Measurements from ENCODE around the gene MYO3B. TPM values are rescaled to one million over a fixed set of nuclear protein-coding genes. Genes with fewer than 3 reads are reported as not detected.

MYO3B gene
- total RNA-seq, 1 experiment from 2014 or later: not detected

DNA sequence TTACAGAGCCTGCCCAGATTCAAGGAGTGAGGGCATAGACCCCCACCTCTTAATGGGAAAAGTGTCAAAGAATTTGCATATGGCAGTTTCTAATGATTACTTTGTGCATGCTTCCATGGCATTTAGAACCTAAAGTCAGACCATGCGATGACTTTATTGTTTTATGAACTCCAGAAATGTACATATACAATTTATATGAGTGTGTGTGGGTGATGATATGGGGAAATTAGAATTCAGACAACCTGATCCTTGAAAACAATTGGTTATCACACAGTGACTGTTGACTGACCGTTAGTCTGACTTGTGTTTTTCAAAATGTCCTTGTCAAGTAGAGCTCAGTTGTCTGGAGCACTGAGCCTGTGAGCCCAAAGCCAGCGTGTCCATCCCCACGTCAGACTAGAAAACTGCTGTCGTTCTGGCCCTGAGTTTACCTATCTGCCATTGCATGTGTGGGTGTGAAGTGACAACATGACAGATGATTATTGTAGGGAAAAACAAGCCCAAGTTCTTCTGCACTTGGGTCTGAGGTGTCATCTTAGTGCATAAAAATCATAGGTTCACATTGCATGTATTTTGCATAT lies 128.4 kb downstream of the MYO3B start:
- no peak overlapping the region for H3K27ac Mint-ChIP-seq (ENCODE audit: low read depth, unreplicated experiment)
- no peak for DNase-seq (ENCODE audit: unreplicated experiment)
- intact Hi-C loops (cut with micrococcal nuclease): no loop called here
- TF ChIP-seq, protein P1, sequence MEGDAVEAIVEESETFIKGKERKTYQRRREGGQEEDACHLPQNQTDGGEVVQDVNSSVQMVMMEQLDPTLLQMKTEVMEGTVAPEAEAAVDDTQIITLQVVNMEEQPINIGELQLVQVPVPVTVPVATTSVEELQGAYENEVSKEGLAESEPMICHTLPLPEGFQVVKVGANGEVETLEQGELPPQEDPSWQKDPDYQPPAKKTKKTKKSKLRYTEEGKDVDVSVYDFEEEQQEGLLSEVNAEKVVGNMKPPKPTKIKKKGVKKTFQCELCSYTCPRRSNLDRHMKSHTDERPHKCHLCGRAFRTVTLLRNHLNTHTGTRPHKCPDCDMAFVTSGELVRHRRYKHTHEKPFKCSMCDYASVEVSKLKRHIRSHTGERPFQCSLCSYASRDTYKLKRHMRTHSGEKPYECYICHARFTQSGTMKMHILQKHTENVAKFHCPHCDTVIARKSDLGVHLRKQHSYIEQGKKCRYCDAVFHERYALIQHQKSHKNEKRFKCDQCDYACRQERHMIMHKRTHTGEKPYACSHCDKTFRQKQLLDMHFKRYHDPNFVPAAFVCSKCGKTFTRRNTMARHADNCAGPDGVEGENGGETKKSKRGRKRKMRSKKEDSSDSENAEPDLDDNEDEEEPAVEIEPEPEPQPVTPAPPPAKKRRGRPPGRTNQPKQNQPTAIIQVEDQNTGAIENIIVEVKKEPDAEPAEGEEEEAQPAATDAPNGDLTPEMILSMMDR (IDR thresholded peaks at IDR 0.05; ENCODE audit: unreplicated experiment): no peak
- no TSS peak for BruUV-seq (replicated peaks)
- ChIA-PET POLR2A (no interaction called here), CTCF (interaction anchor here (1.0 kb wide), 1 partner anchor 19 kb away, joined by 4 read pairs; no protein-coding TSS in a partner anchor)
- H3K9me3 Mint-ChIP-seq (ENCODE audit: unreplicated experiment): no peaks in the 10 kb centered on the region
- peaks cover 3% of the 10 kb centered on the region for H3K4me1 Mint-ChIP-seq (ENCODE audit: insufficient read depth, unreplicated experiment)
- H3K4me3 Mint-ChIP-seq (ENCODE audit: unreplicated experiment): no peak overlapping the region
- peaks cover 11% of the 10 kb centered on the region for H3K27me3 Mint-ChIP-seq (ENCODE audit: insufficient read depth, unreplicated experiment)
- H3K36me3 Mint-ChIP-seq (ENCODE audit: insufficient read depth, unreplicated experiment): no peaks in the 10 kb centered on the region

DNA sequence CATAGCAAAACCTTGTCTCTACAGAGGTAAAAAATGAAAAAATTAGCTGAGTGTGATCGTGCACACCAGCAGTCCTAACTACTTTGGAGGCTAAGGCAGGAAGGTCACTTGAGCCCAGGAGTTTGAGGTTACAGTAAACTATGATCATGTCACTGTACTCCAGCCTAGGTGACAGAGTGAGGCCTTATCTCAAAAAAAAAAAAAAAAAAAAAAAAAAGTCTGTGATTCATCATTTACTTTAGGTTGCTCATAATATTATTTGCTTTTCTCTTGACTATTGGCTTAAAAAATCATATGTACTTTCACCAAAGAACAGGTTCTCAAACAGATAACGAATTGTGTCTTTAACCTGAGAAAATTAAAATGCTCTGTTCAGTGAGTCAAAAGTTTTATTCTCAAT lies 129.1 kb downstream of the MYO3B start:
- DNase-seq (ENCODE audit: unreplicated experiment): no peak
- intact Hi-C loops (cut with micrococcal nuclease): no loop called here
- H3K9me3 Mint-ChIP-seq (ENCODE audit: unreplicated experiment): no peaks in the 10 kb centered on the region
- no TSS peak for BruUV-seq (replicated peaks)
- ChIA-PET POLR2A (interaction anchor here (0.8 kb wide), 1 partner anchor 17 kb away, joined by 3 read pairs; no protein-coding TSS in a partner anchor), CTCF (interaction anchor here (1.0 kb wide), 1 partner anchor 19 kb away, joined by 4 read pairs; no protein-coding TSS in a partner anchor)
- peaks cover 9% of the 10 kb centered on the region for H3K27me3 Mint-ChIP-seq (ENCODE audit: insufficient read depth, unreplicated experiment)
- H3K36me3 Mint-ChIP-seq (ENCODE audit: insufficient read depth, unreplicated experiment): no peaks in the 10 kb centered on the region
- TF ChIP-seq, protein P1 (IDR thresholded peaks at IDR 0.05; ENCODE audit: unreplicated experiment): no peak
- no peak overlapping the region for H3K27ac Mint-ChIP-seq (ENCODE audit: low read depth, unreplicated experiment)
- H3K4me3 Mint-ChIP-seq (ENCODE audit: unreplicated experiment): no peak overlapping the region
- peaks cover 10% of the 10 kb centered on the region for H3K4me1 Mint-ChIP-seq (ENCODE audit: insufficient read depth, unreplicated experiment)

DNA sequence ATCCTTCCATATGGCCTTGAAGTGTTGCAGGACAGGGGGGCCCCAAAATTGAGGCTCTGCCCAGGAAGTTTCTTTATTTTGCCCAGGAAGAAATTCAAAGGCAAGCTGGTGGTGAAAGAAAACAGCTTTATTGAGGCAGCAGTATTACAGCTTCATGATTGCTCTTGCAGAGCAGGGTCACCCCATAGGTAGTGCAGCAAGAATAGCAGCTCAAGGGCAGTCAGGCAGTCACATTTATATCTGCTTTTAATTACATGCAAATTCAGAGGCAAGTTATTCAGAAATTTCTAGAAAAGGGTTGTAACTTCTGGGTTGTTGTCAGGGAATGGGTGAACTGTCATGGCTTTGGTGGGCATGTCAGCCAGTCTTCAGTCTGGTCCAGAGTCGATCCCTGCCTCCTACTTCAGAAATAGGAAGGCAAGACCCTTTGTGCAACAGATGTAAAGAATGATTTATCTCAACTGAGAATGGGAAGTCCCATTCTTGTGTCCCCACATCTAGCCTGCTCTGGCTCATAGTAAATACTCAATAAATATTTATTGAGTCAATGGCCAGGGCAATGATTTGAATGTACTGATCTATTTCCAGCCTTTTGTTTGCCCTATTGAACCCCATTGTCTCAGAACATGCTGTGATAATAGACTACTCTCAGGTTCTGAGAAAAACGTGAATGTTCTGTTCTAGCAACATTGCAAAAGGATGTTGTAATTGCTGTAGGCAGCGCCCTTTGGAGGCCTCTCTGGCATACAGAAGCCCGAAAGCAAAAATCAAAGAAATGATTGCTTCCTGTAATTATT lies 129.8 kb downstream of the MYO3B start:
- no peaks in the 10 kb centered on the region for H3K9me3 Mint-ChIP-seq (ENCODE audit: unreplicated experiment)
- H3K4me1 Mint-ChIP-seq (ENCODE audit: insufficient read depth, unreplicated experiment): peaks cover 10% of the 10 kb centered on the region
- no peak overlapping the region for H3K4me3 Mint-ChIP-seq (ENCODE audit: unreplicated experiment)
- DNase-seq (ENCODE audit: unreplicated experiment): no peak
- TF ChIP-seq, protein P1 (IDR thresholded peaks at IDR 0.05; ENCODE audit: unreplicated experiment): no peak
- no peak overlapping the region for H3K27ac Mint-ChIP-seq (ENCODE audit: low read depth, unreplicated experiment)
- ChIA-PET POLR2A (interaction anchor here (0.8 kb wide), 1 partner anchor 16 kb away, joined by 3 read pairs; no protein-coding TSS in a partner anchor), CTCF (no interaction called here)
- peaks cover 2% of the 10 kb centered on the region for H3K27me3 Mint-ChIP-seq (ENCODE audit: insufficient read depth, unreplicated experiment)
- no peaks in the 10 kb centered on the region for H3K36me3 Mint-ChIP-seq (ENCODE audit: insufficient read depth, unreplicated experiment)
- intact Hi-C loops (cut with micrococcal nuclease): no loop called here
- no TSS peak for BruUV-seq (replicated peaks)

DNA sequence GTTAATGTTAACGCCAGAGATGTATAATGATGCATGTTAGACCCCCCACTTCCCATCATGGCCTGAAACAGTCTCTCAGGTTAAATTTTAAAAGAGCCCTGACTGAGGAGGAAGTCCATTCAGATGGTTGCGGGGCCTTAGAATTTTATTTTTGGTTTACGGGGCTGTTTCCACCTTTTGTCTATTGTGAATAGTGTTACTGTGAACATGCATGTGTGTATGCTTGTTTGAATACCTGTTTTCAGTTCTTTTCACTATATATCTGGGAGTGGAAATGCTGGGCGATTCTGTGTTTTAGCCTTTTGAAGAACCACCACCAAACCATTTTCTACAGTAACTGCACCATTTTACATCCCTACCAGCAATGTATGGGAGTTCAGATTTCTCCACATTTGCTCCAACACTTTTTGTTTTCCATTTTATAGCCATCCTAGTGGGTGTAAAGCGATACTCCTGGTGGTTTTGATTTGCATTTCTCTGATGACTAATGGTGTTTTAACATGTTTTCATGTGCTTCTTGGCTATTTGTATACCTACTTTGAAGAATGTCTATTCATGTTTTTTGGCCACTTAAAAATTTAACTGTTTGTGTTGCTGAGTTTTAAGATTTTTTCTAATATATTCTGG lies 133.0 kb downstream of the MYO3B start:
- peak; percentile 36 for DNase-seq (ENCODE audit: unreplicated experiment)
- intact Hi-C loops (cut with micrococcal nuclease): no loop called here
- Mint-ChIP-seq H3K27ac (ENCODE audit: low read depth, unreplicated experiment) (no peak overlapping the region), H3K9me3 (ENCODE audit: unreplicated experiment) (no peaks in the 10 kb centered on the region), H3K4me1 (ENCODE audit: insufficient read depth, unreplicated experiment) (peaks cover 10% of the 10 kb centered on the region), H3K27me3 (ENCODE audit: insufficient read depth, unreplicated experiment) (no peaks in the 10 kb centered on the region), H3K4me3 (ENCODE audit: unreplicated experiment) (no peak overlapping the region), H3K36me3 (ENCODE audit: insufficient read depth, unreplicated experiment) (no peaks in the 10 kb centered on the region)
- TF ChIP-seq, protein P1 (IDR thresholded peaks at IDR 0.05; ENCODE audit: unreplicated experiment): no peak
- no TSS peak for BruUV-seq (replicated peaks)
- CTCF ChIA-PET: interaction anchor here (1.3 kb wide), 1 partner anchor 50 kb away, joined by 3 read pairs; no protein-coding TSS in a partner anchor
- POLR2A ChIA-PET: no interaction called here
